T-helper 22 cell (primary cell): ENCODE results near the gene SNTG2.

Experiments
- DNase-seq: peaks from one replicate; pipeline ENCODE4 v3.0.0-alpha.2; 2020; ENCODE audit warnings: low read depth

Gene SNTG2

DNA sequence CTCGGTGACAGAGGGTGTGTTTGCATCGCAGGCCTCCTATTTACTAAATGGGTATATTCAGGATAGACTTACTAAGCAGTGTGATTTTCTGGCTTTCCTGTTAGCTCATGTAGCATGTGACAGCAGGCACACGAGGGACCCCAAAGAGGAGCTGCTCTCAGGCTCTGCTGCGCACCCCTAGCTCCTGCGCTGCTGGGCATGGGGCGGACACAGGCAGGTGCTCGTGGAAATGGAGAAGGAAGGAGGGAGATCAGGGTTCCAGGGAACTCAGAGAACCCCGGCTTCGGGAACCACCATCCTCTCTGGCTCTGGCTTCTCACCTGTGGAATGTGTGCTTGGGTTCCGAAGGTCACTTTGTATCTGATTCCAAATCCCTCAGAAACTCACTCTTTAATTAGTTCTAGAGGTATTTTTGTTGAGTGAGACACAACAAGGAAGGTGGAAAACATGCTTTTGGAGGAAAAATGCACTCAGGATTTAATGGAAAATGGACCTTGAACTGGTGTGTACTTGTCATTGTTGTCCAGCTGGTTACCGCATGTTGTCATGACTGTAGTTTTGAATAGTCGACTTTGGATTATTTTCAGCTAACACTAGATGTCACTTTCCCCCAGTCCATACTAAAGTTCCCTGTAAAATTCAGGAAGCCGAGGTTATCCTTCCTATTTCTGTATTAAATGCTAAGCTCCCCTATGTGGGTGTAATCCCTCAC lies 3.5 kb downstream of the SNTG2 start:
- DNase-seq, result no peak

DNA sequence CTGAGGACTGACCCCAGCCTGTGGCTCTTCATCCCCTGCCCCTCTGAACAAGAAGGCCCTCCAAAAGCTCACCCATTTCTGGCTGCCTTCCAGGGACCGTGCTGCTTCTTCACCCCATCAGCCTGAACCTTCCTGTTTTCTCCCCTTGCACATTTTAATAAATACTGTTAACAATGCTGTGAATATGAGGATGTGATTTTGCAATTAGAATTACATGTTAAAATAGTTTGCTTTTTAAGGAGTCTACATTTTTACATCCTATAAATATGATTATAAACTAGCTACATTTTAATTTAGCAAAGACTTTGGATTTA lies 4.0 kb downstream of the SNTG2 start:
- DNase-seq, result no peak

DNA sequence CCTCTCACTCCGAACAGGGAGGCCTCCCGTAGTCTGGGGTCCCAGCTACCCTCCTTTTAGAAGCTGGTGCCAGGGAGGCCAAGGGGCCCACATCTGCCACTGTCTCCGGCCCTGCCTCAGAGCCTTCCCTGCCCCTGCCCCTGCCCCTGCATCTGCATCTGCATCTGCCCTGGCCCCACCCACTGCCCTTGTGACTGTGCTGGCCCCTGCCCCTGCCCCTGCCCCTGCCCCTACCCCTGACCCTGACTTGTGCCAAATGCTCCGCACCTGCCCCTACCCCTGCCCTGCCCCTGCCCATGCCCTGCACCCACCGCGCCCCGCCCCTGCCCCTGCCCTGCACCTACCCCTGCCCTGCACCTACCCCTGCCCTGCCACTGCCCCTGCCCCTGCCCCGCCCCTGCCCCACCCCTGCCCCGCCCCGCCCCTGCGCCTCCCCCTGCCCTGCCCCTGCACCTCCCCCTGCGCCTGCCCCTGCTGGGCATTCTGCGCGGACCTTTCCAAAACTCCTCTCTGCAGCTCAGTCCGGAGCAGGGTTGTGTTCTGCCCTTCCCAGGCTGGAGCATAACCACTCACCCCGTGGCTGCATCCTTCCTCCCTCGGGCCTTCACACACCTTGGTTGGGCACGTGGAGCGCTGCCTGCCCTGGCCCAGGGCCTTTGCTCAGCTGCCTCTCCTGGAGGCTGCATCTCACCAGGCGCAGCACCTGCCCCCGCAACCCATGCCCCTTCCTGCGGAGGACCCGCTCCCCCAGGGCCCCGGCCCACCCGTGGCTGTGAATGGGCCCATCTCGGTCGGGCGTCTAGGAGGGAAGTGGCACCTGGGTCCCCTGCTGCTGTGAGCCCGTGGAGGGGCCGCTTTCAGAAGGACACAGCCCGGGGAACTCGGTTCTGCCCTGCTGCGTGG lies 5.4 kb downstream of the SNTG2 start:
- no peak for DNase-seq

DNA sequence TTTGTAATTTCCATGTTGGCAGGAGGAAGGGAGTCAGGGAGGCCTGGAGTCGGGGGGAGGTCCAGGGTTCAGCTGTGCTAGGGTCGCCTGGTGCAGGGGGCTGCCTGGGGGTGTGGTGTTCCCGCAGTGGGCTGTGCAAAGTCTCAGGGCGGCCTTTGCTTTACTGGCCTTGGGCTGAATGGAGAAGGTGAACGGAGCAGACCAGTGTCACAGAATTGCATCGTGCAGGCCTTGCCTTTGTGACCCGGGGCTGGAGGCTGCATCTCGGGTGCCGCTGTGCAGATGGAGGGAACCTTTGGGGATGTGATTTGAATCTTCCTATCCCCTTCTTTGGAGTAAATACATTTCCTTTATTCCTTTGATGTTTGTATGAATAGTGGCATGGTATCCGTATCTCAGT lies 8.8 kb downstream of the SNTG2 start:
- DNase-seq, result no peak

DNA sequence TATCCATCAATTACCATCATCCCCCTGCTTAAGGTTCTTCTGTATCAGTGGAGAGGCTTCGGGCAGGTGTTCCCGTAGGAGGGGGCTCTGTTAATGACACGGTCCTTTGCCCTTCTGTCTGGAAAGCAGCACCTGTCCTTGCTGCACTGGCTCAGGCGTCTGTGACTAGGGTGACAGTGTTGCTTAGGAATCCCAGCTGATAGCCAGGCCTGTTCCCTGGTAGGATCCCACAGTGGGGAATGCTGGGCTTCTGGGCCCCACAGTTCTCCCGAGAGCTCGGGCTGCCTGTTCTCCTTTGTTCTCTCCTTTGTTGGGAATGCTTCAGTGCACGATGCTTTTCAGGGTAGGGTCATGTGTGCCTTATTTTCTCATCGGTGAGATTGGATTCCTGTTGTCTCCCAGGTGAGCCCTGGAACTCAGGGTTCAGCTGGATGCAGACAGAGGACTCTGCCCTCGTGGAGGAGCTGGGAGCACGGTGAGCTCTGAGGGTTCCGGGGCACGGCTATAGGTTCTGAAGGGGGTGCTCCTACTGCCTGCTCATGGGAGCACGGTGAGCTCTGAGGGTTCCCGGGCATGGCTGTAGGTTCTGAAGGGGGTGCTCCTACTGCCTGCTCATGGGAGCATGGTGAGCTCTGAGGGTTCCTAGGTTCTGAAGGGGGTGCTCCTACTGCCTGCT lies 9.6 kb downstream of the SNTG2 start:
- DNase-seq, result no peak

DNA sequence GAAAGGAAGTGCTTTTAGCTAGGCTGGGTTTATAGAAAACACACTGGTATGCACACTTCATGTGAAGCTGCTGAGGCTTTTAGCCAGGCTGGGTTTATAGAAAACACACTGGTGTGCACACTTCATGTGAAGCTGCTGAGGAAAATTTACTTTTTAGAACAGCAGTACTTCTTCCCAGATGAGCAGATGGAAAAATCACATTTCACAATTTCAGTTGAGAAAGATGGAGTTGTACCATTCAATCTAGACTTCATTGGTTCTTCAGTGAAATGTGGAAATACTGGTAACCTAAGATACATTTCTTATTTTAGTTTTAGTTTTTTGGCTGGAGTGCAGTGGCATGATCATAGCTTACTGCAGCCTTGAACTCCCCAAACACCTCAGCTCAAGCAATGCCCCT lies 11.1 kb downstream of the SNTG2 start:
- no peak for DNase-seq

DNA sequence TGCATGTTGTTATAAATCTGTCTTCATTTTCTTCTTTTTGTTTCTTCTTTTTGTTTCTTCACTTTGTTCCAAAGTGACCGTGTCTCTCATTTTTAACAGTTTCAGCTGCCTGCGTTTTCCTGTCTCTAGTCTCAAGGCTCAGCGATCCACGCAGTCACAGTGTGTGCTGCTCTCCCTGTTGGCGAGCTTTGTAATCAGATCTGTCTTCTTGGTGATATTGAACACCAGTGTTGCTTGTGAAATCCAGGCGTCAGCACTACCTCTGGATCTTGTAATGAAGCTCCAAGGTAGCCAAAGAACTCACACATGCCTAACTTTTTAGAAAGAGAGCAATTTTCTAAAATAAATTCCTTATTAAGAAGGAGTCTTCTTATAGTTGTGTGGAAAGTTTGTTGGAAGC lies 13.2 kb downstream of the SNTG2 start:
- DNase-seq, result no peak

DNA sequence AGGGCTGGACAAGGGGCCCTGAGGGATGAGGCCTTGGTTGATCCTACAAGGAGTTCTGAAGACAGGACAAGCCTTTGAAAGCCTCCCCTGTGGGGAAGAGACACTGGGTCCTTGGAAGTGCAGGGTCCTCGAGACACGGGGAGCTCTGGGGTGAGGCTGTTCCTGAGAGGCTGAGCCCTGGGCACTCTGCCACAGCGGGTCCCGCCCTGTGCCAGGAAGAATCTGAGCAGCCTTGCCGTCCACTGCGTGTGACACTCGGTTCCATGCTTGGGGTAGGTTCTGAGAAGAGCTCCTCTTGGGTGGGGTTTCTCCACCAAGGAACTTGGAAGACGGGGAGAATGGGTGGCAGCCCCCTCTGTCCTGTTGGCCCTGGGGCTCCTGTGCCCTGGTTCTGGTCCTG lies 13.9 kb downstream of the SNTG2 start:
- DNase-seq, result no peak

DNA sequence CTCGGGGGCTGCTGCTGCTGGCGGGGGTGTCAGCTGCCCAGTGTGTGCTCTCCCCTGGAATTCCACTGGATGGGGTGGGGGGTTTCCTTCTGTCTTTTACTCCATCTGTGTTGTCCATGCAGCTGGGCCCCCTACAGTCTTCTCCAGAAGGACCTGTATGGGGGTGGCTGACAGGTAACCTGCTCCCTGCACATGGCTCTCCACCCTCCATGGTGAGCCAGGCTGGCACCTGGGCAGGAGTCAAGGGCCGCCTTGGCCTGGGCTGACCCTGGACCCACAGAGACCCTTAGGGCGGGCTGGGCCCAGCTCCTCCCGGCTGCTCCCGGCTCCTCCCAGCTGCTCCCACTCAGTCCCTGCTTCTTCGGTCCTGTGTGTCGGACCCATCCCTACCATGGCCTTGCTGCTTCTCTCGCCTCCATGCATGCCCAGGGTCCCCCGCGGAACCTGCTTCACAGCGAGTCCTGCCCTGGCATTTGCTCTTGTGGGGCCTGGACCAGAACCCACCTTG lies 15.0 kb downstream of the SNTG2 start:
- no peak for DNase-seq

DNA sequence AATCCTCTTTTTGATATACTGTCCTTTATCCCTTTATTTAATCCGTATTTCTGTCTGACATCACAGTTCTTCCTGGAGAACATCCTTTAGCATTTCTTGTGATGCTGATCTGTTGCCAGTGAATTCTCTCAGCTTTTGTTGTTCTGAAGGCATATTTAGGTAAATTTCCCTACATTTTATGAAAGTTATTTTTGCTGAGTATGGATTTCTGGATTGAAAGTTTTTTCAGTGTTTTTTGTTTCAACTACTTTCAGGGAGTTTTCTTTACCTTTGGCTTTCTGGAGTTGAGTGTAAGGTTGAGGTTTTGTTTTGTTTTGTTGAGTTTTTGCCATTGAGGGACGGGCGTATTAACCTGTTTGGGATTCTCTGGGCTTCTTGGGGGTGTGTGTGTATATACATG lies 22.5 kb downstream of the SNTG2 start:
- DNase-seq, result no peak

DNA sequence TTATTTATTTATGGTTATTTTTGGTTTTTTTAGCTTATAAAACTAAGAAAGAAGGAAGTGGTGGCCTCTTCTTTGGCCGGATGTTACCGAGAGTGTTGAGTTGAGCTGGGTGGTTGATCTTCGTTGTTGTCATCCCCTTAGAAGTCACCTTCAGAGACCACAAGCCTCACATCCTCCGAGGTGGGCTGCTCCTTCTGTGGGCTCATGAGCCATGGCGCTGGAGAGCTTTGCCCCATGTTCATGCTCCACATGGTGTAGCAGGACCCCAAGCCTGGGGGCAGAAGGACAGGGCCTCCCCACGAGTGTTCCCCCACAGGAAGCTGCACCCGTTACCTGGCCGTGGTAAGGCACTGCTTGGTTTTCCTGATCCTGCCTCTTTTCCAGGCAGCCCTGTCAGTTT lies 23.4 kb downstream of the SNTG2 start:
- DNase-seq, result no peak

DNA sequence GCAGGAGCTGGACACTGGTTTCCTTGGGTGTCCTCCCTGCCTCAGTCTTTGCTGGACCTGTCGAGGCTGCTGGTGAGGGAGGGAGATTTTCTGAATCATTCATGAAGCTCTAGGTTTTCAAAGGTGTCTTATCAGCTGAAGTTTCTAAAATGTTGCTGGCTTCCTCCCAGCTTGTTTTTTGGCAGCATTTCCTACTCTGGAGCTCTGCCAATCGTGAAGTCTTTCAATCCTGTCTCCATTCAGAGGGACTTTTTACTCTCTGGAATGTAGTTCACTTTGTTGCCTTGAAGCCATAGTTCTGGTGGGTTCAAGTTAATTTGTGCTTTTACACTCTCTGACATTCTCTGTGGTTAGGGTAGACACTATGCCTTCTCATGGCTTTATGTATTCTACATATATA lies 23.9 kb downstream of the SNTG2 start:
- DNase-seq, result no peak

DNA sequence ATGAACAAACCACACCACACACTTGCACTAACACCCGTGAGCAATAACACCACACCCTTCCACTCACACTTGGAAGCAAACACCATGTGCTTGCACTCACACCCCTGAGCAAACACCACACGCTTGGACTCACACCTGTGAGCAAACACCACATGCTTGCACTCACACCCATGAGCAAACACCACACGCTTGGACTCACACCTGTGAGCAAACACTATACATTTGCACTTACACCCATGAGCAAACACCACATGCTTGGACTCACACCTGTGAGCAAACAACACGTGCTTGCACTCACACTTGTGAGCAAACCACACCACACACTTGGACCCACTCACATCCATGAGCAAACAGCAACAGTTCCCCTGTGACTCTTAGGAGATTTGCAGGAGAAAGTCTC lies 24.4 kb downstream of the SNTG2 start:
- no peak for DNase-seq

DNA sequence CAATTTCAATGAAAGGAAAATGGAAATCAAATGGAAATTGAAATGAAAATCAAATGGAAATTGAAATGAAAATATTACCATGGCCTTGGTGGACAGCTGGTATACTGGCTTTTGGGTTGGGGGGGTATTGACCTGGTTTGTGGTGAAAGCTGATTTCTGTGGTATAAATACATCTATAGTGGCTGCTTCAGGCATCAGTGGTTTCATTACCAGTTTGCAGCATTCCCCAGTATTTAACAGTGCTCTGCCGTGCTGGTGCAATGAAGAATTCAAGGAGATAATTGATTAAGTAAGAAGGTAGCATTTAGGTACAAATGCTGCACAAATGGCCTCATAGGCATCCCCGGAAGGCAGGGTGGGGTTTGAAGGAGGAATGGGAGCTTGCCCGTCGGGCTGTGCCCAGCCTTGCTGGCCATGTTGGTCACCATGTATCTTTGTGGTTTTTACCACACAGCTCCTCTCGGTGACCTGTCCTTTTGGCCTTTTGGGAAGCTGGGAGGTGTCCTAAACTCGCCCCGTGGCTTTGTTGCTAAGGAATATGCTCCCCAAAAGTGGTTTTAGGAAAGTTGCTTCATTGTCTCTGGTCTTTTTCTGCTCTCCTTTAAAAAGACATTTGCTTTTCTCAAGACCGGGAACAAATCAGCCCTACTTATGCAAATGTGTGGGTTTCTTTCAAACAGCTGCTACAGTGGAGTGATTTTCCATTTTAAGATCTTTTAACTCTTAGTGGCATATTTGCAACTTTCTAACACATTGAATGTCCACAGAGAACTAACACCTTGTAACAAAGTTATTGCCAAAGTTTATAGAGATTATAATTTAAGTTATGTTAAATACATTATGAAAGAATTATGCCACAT lies 28.6 kb downstream of the SNTG2 start:
- no peak for DNase-seq

DNA sequence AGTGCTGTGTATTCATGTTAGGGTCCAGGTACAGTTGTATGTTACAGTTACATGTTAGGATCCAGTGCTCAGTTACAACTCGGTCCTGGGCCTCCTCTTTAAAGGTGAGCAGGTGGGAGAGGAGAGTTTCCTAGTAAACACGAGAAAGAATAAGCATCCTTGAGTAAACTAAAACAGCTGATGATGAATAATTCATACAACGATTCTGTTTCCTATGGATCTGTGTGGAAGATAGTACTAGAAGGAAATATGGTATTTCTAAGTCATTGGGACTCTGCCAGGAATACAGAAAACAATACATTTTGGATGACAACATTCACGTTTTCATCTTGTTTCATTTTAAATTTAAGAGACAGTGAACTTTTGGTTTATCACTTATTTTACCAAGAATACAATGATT lies 29.5 kb downstream of the SNTG2 start:
- no peak for DNase-seq

DNA sequence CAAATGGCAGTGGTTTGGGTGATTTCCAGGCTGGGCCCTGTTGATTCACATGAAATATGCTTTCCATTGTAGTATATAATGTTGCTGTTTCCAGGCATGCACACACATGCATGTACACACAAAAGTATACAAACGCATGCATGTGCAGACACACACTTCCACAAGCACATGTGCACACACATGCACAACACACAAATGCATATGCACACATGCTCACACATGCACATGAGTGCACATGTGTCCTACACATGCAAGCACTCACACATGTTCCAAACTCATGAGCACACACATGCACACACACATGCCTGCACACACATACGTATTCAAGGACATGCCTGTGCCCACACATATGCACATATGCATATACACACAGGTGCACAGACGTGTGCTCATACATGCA lies 30.6 kb downstream of the SNTG2 start:
- no peak for DNase-seq

DNA sequence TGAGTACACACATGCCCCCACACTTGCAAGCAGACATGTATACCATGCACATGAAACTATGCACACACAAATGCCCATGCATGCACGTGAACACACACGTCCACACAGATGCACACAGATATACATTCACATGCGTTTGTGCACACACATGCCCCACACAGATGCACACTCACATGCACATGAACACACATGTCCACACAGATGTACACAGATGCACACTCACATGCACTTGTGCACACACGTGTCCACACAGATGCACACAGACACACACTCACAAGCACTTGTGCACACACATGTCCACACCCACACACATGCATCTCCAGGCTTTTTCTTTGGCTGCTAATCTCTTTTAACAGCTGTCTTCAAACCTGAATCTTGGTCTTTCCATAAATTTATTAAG lies 31.1 kb downstream of the SNTG2 start:
- DNase-seq, result no peak

DNA sequence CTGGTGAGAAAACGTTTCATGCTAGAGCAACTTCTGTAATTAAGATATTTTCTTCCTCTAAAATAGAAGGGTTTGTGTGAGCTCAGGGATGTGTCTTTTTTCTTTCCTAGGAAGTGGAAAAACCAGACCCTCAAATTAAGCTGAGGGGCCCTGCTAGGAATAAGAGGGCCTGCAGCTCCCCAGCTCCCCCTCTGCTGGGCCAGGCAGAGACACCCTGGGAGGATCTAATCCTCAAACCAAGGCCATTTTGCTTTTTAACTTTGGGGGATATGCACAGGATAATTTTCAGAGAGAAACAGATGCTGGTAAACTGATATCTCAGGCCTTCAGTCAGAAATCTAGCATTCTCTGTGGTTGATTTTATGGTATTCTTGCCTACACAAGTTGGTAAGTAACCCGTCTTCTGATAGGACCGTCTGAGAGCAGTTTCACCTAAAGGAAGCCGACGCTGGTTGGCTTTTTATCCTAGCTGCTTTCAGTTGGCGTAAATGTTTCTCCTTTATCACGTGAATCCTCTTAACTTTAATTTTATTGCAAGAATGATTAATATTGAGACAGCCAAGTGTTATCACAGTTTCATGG lies 34.8 kb downstream of the SNTG2 start:
- DNase-seq, result no peak

DNA sequence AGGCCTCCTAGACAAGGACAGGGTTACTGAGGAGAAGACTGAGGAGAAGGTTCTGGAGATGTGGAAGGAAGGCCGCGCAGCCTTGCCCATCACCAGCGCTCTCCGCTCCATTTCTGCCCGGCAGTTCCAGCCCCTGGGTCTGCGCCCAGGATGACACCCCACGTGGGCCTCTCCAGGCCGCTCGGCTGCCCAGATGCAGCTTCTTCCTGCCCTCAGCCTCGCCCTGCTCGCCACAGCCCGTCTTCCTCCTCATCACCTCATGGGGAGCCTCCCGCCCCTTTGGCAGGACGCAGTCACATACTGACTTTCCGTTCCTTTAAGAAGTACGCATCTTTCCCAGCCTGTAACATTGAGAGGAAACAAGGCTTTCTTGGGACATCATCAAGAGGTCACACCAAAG lies 37.1 kb downstream of the SNTG2 start:
- no peak for DNase-seq

DNA sequence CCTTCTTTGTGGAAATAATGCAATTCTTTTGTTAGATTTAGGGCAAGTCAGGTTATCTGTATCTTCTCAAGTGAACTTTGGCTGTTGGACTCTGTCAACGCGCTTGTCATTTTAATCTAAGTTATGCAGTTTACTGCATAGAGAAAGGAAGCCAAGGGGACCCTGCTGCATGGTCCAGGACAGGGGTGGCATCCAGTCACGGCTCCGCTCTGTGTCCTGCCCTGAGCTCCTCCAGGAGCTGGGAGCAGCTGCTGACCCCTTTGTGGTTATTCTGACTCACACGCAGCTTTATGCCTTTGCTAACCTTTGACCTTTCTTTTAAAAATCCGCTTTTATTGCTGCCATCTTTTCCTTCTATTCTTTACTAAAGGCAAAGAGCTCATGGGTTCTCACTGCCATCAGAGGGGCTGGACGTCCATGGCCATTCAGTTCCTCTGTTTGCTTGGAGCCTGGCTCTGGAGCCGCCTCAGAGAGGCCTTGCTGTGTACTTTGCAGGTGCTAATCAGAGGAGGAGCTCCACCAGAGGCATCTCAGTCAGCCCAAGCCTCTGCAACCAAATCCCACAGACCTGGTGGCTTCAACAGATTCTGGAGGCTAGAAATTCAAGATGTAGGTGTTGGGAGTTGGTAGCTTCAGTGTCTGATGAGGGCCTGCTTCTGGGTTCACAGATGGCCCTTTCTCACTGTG lies 39.3 kb downstream of the SNTG2 start:
- DNase-seq, result no peak

DNA sequence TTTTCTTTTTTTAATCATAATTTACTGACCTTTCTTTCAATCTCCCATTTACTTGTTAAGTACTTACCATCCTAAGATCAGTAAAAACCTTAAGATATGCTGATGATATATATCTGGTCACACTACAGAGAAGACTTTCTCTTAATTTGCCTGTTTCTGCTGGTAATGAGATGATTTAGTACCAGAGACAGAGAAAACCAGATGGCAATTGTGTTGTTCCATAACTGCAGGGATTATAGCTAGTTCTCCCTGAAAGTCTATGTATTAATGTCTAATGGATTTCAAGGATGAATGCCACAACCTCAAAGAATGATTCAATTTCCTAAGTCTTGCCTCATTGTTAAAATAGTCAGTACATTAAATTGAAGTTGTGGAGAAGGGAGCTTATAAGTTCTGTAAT lies 40.3 kb downstream of the SNTG2 start:
- DNase-seq, result no peak
